ENCODE data around the gene VWA5B1.

The VWA5B1 gene

GRCh38 chr1:20398744-20399143, 108.1 kb downstream of the VWA5B1 start:
- no peak for DNase-seq

- DNase-seq: no peak
Observed at GRCh38 chr1:20399196-20399595, 108.5 kb downstream of the VWA5B1 start.

GRCh38 chr1:20399606-20400180, 109.0 kb downstream of the VWA5B1 start:
- DNase-seq: no peak

- no peak for DNase-seq
Observed at GRCh38 chr1:20400341-20401177, 109.9 kb downstream of the VWA5B1 start.

GRCh38 chr1:20401405-20402010, 110.8 kb downstream of the VWA5B1 start:
- DNase-seq: no peak

GRCh38 chr1:20402585-20403422, 112.1 kb downstream of the VWA5B1 start:
- DNase-seq: no peak

- DNase-seq: no peak
Observed at GRCh38 chr1:20403423-20404145, 112.9 kb downstream of the VWA5B1 start.

GRCh38 chr1:20404466-20404865, 113.8 kb downstream of the VWA5B1 start:
- no peak for DNase-seq
